ENCODE results near the gene CLASP1. TPM values are rescaled to one million over a fixed set of nuclear protein-coding genes. Genes with fewer than 3 reads are reported as not detected.

The CLASP1 gene
- total RNA-seq, 1 experiment from 2014 or later = 45.9 TPM

- Histone ChIP-seq H3K23ac (ENCODE audit: insufficient read length, low read depth, low read length) (no peak overlapping the region), H3T11ph (ENCODE audit: low read length) (no peak overlapping the region), H3K9me3 (ENCODE audit: control insufficient read depth, low read depth, low read length) (no peaks in the 10 kb centered on the region), H2AK5ac (ENCODE audit: insufficient read length, low read length) (no peak overlapping the region), H3K27ac (ENCODE audit: insufficient read length, low read depth, low read length) (no peak overlapping the region), H3K14ac (ENCODE audit: insufficient read depth, low read length) (no peak overlapping the region), H4K91ac (ENCODE audit: insufficient read length, low read depth, low read length) (no peak overlapping the region), H3K79me1 (ENCODE audit: insufficient read depth, low read depth, low read length, poor library complexity, severe bottlenecking) (no peaks in the 10 kb centered on the region), H2BK12ac (ENCODE audit: insufficient read length, low read depth, low read length) (no peak overlapping the region), H3K79me2 (ENCODE audit: insufficient read depth, low read length) (no peaks in the 10 kb centered on the region), H2BK20ac (ENCODE audit: low read depth, low read length, poor library complexity, severe bottlenecking) (no peak overlapping the region), H3K4me2 (ENCODE audit: insufficient read depth, insufficient read length, low read length) (no peak overlapping the region), H2BK5ac (ENCODE audit: insufficient read length, low read length) (no peak overlapping the region), H3K56ac (ENCODE audit: insufficient read length, low read depth, low read length) (no peak overlapping the region), H2BK120ac (ENCODE audit: low read depth, low read length, poor library complexity, severe bottlenecking) (no peak overlapping the region), H3K27me3 (ENCODE audit: insufficient read depth, low read length) (no peaks in the 10 kb centered on the region), H3K23me2 (ENCODE audit: insufficient read length, low read depth, low read length, poor library complexity, severe bottlenecking) (no peaks in the 10 kb centered on the region), H3K18ac (ENCODE audit: insufficient read length, low read depth, low read length) (no peak overlapping the region), H3K9ac (ENCODE audit: extremely low read depth, insufficient read length, low read length) (no peak overlapping the region), H4K8ac (replicated peaks; ENCODE audit: insufficient read length, low read depth, low read length) (no peak overlapping the region), H2BK15ac (ENCODE audit: low read depth, low read length) (no peak overlapping the region), H4K5ac (ENCODE audit: insufficient read length, low read depth, low read length) (no peak overlapping the region), H3K4ac (ENCODE audit: low read depth, low read length) (no peak overlapping the region), H2AFZ (ENCODE audit: low read length) (no peak overlapping the region), H3K4me1 (ENCODE audit: insufficient read depth, low read length) (no peaks in the 10 kb centered on the region), H4K20me1 (ENCODE audit: control insufficient read depth, insufficient read depth, insufficient read length) (no peaks in the 10 kb centered on the region)
- no peaks in the 10 kb centered on the region for H3K27me3 Mint-ChIP-seq (ENCODE audit: low read depth)
- H3K4me1 Mint-ChIP-seq = no peaks in the 10 kb centered on the region
- peaks cover 25 to 83% (median 59%) of the 10 kb centered on the region in 3 experiments; a peak in 6 of 7 replicates for H3K36me3 Mint-ChIP-seq (ENCODE audit: insufficient read depth in 1 of 3, low read depth in 3 of 3)
- no peak overlapping the region for H3K4me3 Mint-ChIP-seq
- no peak for DNase-seq
- no peaks in the 10 kb centered on the region for H3K9me3 Mint-ChIP-seq
- no CpG with 5 or more reads among the region's 15 CpGs for WGBS (ENCODE audit: extremely low coverage, insufficient read length, low lambda C conversion rate)
- TF ChIP-seq CTCF (conservative IDR thresholded peaks at IDR 0.05) = no peak
- no peak overlapping the region for H3K27ac Mint-ChIP-seq
Observed at GRCh38 chr2:121348128-121348740, 301.0 kb downstream of the CLASP1 start.

All from H9 (cell line).